Heart right ventricle (tissue), 16 donors: ENCODE results near the gene CDH11. TPM values are rescaled to one million over a fixed set of nuclear protein-coding genes. Genes with fewer than 3 reads are reported as not detected.

Experiments
- ATAC-seq, 8 donors: fragments of 200-7000 bp; cut with Tn5 transposase; one replicate each; pipeline ENCODE4 v1.9.1; 2020; ENCODE audit warnings: mild to moderate bottlenecking in 8 of 8, moderate library complexity in 8 of 8, moderate number of reproducible peaks in 1 of 8
- DNase-seq, 2 donors: peaks; one replicate each; pipeline ENCODE4 v3.0.0-alpha.2; 2020
- H3K27ac ChIP-seq, 10 donors: fragments of 200-600 bp; sonication (generic) in 2 of 10; one replicate each; pipeline versions ENCODE4 v1.5.0 to v1.8.0; 2020 to 2022; ENCODE audit warnings: mild to moderate bottlenecking in 3 of 10
- H3K27me3 ChIP-seq, 7 donors: fragments of 200-600 bp; one replicate each; pipeline ENCODE4 v1.8.0; 2021 to 2022; ENCODE audit warnings: mild to moderate bottlenecking in 2 of 7
- H3K36me3 ChIP-seq, 9 donors: fragments of 200-600 bp; sonication (generic) in 1 of 9; one replicate each; pipeline versions ENCODE4 v1.5.0 to v1.8.0; 2020 to 2022; ENCODE audit warnings: mild to moderate bottlenecking in 2 of 9
- H3K4me1 ChIP-seq, 9 donors: fragments of 200-600 bp; sonication (generic) in 1 of 9; one replicate each; pipeline versions ENCODE4 v1.5.0 to v1.8.0; 2020 to 2022; ENCODE audit warnings: mild to moderate bottlenecking in 4 of 9
- H3K4me3 ChIP-seq, 10 donors: fragments of 200-600 bp; sonication (generic) in 2 of 10; one replicate each; pipeline versions ENCODE4 v1.5.0 to v1.8.0; 2020 to 2022; ENCODE audit warnings: mild to moderate bottlenecking in 7 of 10, moderate library complexity in 2 of 10
- H3K9me3 ChIP-seq, 11 donors: fragments of 200-600 bp in 10 of 11; sonication (generic) in 2 of 11; one replicate each; pipeline versions ENCODE4 v1.5.0 to v1.8.0; 2013 to 2022; ENCODE audit warnings: mild to moderate bottlenecking in 2 of 11, control low read depth in 1 of 11, moderate library complexity in 1 of 11
- WGBS, 2 donors: extraction: QIAGEN DNeasy Blood & Tissue Kit; methylation state at CpG; one replicate each; pipeline ENCODE4 v1.1.7; 2013; ENCODE audit warnings: inconsistent platforms in 1 of 2; 5-methylcytosine and 5-hydroxymethylcytosine counted together
- intact Hi-C, 10 donors: fragments of 100-400 bp; cut with DNase I; formaldehyde crosslinking; loops; one replicate each; pipeline versions ENCODE4 v1.11.1 to v1.14.2; 2022
- polyA plus RNA-seq, 2 donors: library from polyadenylated mRNA; stranded (reverse); fragments of 200-250 nt; gene quantifications; one replicate each; pipeline ENCODE4 v1.2.3, GENCODE V29; 2013
- total RNA-seq, 10 donors: library from RNA; stranded (reverse); fragmentation: NEBNext Ultra II Directional in 3 of 10; extraction: Animal tissue kit (Norgen Biotek cat#: 25700) in 3 of 10; gene quantifications; one replicate each; pipeline versions ENCODE4 v1.2.1 to v1.2.4, GENCODE V29; 2021 to 2023
- TF ChIP-seq, protein P1 (sequence below), 9 donors: fragments of 200-600 bp; sonication (generic) in 2 of 9; IDR thresholded peaks; one replicate each; pipeline versions ENCODE4 v1.5.0 to v1.8.0; 2021 to 2022; ENCODE audit warnings: antibody characterized with exemption in 9 of 9, mild to moderate bottlenecking in 5 of 9, moderate library complexity in 1 of 9
- donor health status: Arrhythmogenic right ventricular cardiomyopathy.
- donor health status: ischemic (EF 13 %, LVEDD 7.1; RV severe dilation, severe dysfunction).
- donor health status: healthy with polysubstance abuse.
- donor health status: DM: no; HTN: yes; CAD: no.
- donor health status: DM: no; HTN: no; CAD: no.
- donor health status: ischemic (EF 25% LVEDD 6.9; RV normal size, moderate dysfunction).
- donor health status: ischemic (EF 25% LVEDD 5.7; RV mildly dilated, moderate dysfunction).
- donor health status: healthy.
- donor health status: DM: yes; HTN: yes; CAD: no.
- donor health status: Ischemic cardiomyopathy.
- donor health status: ischemic (EF 35%, LVEDD 5.7; RV mildly dilated, moderate dysfunction).
- donor health status: nonischemic (EF 11% LVEDD 7.7; RV severe dilation, severe dysfunction).
- donor health status: DM: yes; HTN: yes; CAD: no.
- donor health status: PGD.
- donor health status: ischemic (EF 29% LVEDD 5.4; RV normal size, mild dysfunction).
- donor health status: nonischemic (EF 23%, LVEDD 6.1; RV moderate dilation, normal function).

Gene CDH11
- total and polyA plus RNA-seq, 12 donors, result 1.7 to 29.6 (median 6.5) TPM

DNA sequence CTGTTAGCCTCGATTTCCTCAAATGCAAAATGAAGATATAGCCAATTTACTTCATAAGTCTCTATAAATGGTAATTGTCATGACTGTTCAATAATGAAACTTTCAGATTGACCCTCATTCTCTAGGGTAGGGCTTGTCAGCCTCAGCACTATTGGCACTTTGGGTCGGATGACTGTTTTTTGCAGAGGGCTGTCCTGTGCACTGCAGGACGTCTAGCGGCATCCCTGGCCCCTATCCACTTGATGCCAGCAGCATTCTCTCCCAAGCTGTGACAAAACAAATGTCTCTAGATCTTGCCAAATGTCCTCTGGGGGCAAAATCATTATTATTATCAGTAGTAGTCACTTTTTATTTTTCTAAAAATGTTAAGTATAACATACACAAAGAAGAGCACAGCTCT lies 24.6 kb downstream of the CDH11 start:
- TF ChIP-seq, protein P1, sequence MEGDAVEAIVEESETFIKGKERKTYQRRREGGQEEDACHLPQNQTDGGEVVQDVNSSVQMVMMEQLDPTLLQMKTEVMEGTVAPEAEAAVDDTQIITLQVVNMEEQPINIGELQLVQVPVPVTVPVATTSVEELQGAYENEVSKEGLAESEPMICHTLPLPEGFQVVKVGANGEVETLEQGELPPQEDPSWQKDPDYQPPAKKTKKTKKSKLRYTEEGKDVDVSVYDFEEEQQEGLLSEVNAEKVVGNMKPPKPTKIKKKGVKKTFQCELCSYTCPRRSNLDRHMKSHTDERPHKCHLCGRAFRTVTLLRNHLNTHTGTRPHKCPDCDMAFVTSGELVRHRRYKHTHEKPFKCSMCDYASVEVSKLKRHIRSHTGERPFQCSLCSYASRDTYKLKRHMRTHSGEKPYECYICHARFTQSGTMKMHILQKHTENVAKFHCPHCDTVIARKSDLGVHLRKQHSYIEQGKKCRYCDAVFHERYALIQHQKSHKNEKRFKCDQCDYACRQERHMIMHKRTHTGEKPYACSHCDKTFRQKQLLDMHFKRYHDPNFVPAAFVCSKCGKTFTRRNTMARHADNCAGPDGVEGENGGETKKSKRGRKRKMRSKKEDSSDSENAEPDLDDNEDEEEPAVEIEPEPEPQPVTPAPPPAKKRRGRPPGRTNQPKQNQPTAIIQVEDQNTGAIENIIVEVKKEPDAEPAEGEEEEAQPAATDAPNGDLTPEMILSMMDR (IDR thresholded peaks at IDR 0.05), result no peak
- Histone ChIP-seq H3K9me3 (no peaks in the 10 kb centered on the region), H3K4me3 (no peak overlapping the region), H3K4me1 (no peaks in the 10 kb centered on the region), H3K27me3 (no peaks in the 10 kb centered on the region), H3K36me3 (no peaks in the 10 kb centered on the region), H3K27ac (no peak overlapping the region)
- WGBS, 2 donors, result 75 to 80% methylated on average over 4 of the region's 4 CpGs
- DNase-seq (no peak), ATAC-seq (no peak)
- intact Hi-C loops, result no loop called here

DNA sequence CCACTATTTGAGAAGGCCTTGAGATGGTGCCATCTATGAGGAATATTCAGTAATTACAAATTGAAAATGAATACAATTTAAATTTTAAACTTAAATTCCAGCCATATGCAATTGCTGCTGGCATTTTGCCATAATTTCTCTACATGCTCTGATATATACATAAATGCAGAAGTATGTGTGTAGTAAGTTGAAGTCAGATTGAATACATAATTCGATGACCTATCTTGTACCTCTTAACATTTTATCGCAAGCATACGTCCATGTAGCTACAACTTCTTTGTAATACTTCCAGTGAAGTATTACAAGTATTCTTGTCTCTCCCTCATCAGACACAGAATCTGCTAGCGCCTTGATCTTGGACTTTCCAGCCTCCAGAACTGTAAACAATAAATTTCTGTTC lies 26.0 kb downstream of the CDH11 start:
- no peak for DNase-seq
- Histone ChIP-seq H3K27me3 (no peaks in the 10 kb centered on the region), H3K27ac (no peak overlapping the region), H3K36me3 (no peaks in the 10 kb centered on the region), H3K4me1 (no peaks in the 10 kb centered on the region), H3K9me3 (no peaks in the 10 kb centered on the region), H3K4me3 (no peak overlapping the region)
- 67 to 71% methylated on average over 4 of the region's 4 CpGs for WGBS, 2 donors
- intact Hi-C loops, result no loop called here
- TF ChIP-seq, protein P1 (IDR thresholded peaks at IDR 0.05), result no peak
- ATAC-seq, result no peak

DNA sequence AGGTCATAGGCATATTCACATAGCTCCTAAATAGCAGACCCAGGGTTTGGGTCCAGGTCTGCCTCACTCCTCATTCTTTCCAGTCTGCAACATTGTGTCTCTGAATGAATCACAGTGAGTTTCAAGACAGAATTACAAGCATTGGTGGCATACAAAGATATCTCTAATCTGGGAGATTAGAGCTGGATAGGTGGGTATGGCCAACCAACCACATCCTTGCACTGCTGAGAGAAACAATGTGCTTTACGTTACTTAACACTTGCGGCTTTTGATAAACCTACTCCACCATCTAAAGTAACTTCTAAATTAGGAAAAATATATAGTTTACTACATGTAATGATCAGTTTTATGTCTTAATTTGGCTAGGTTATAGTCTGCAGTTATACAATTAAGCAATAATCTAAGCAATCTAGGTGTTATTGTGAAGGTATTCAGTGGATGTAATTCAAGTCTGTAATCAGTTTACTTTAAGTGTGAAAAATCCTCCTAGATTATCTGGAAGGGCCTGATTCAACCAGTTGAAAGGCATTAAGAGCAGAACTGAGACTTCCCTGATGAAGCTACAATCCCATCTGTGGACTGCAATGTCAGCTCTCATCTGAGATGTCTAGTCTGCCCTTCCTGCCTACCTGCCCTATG lies 26.7 kb downstream of the CDH11 start:
- H3K9me3 ChIP-seq, result no peaks in the 10 kb centered on the region
- ATAC-seq (no peak), DNase-seq (no peak)
- 98% methylated on average over 2 of the region's 2 CpGs for WGBS, 2 donors
- no peaks in the 10 kb centered on the region for H3K36me3 ChIP-seq
- intact Hi-C loops, result no loop called here
- H3K27me3 ChIP-seq, result no peaks in the 10 kb centered on the region
- no peaks in the 10 kb centered on the region for H3K4me1 ChIP-seq
- H3K4me3 ChIP-seq, result no peak overlapping the region
- TF ChIP-seq, protein P1 (IDR thresholded peaks at IDR 0.05), result no peak
- H3K27ac ChIP-seq, result no peak overlapping the region

DNA sequence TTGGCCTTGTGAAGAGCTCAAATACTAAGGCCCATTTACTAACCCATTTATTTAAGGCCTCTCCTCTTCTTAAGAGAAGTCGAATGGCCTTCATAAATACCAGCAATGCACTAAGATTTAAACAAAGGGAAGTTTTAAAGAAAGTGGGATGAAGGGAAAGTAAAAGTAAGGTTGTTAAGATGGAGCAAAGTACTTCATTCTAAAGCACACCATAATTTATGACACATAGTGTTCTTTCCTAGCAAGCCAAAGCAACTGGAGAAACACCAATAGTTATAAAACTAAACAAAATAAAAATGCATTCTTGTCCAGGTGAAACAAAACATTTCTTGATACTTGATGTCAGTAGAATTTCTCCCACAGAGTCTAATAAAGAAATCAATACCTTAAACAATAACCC lies 27.9 kb downstream of the CDH11 start:
- WGBS, 2 donors, result 81 to 91% methylated on average over 1 of the region's 1 CpG
- H3K9me3 ChIP-seq, result no peaks in the 10 kb centered on the region
- intact Hi-C loops, result no loop called here

More for the DNA sequence above, 27.9 kb downstream of the CDH11 start:
- DNase-seq (no peak), ATAC-seq (no peak)
- TF ChIP-seq, protein P1 (IDR thresholded peaks at IDR 0.05), result no peak
- no peaks in the 10 kb centered on the region for H3K4me1 ChIP-seq
- H3K4me3 ChIP-seq, result no peak overlapping the region
- no peak overlapping the region for H3K27ac ChIP-seq
- no peaks in the 10 kb centered on the region for H3K27me3 ChIP-seq
- no peaks in the 10 kb centered on the region for H3K36me3 ChIP-seq
